ENCODE measurements around the gene EMC8.

Gene EMC8

GRCh38 chr16:85755929-85756768 lies 43.2 kb downstream of the EMC8 start:
- DNase-seq (ENCODE audit: low read depth in 3 of 3), result no peak

- DNase-seq (ENCODE audit: low read depth in 3 of 3), result no peak
Measured at GRCh38 chr16:85754413-85754812, 44.9 kb downstream of the EMC8 start.

- no peak for DNase-seq (ENCODE audit: low read depth in 3 of 3)
Measured at GRCh38 chr16:85753976-85754375, 45.4 kb downstream of the EMC8 start.

- DNase-seq (ENCODE audit: low read depth in 3 of 3), result no peak
Measured at GRCh38 chr16:85753559-85753958, 45.8 kb downstream of the EMC8 start.

- DNase-seq (ENCODE audit: low read depth in 3 of 3), result no peak
Measured at GRCh38 chr16:85752511-85753420, 46.6 kb downstream of the EMC8 start.

- DNase-seq (ENCODE audit: low read depth in 3 of 3), result no peak
Measured at GRCh38 chr16:85751698-85752501, 47.4 kb downstream of the EMC8 start.

- no peak for DNase-seq (ENCODE audit: low read depth in 3 of 3)
Measured at GRCh38 chr16:85750827-85751697, 48.3 kb downstream of the EMC8 start, which contains the start of gene C16orf74. Gene C16orf74, minus strand, starts transcription at chr16:85751096. Its CDS starts 15,879 bp downstream, at chr16:85735217.

GRCh38 chr16:85750146-85750826 lies 49.1 kb downstream of the EMC8 start:
- no peak for DNase-seq (ENCODE audit: low read depth in 3 of 3)

- DNase-seq (ENCODE audit: low read depth in 3 of 3), result no peak
Measured at GRCh38 chr16:85749771-85750145, 49.6 kb downstream of the EMC8 start.

GRCh38 chr16:85746460-85747215 lies 52.7 kb downstream of the EMC8 start:
- no peak for DNase-seq (ENCODE audit: low read depth in 3 of 3)

- no peak for DNase-seq (ENCODE audit: low read depth in 3 of 3)
Measured at GRCh38 chr16:85738923-85739715, 60.2 kb downstream of the EMC8 start.

GRCh38 chr16:85736921-85737320 lies 62.4 kb downstream of the EMC8 start:
- DNase-seq (ENCODE audit: low read depth in 3 of 3), result no peak

GRCh38 chr16:85735946-85736345 lies 63.4 kb downstream of the EMC8 start:
- no peak for DNase-seq (ENCODE audit: low read depth in 3 of 3)

GRCh38 chr16:85735225-85735635 lies 64.1 kb downstream of the EMC8 start:
- no peak for DNase-seq (ENCODE audit: low read depth in 3 of 3)

- no peak for DNase-seq (ENCODE audit: low read depth in 3 of 3)
Measured at GRCh38 chr16:85734311-85735017, 64.9 kb downstream of the EMC8 start.

GRCh38 chr16:85733839-85734170 lies 65.5 kb downstream of the EMC8 start:
- no peak for DNase-seq (ENCODE audit: low read depth in 3 of 3)

- no peak for DNase-seq (ENCODE audit: low read depth in 3 of 3)
Measured at GRCh38 chr16:85733155-85733838, 66.0 kb downstream of the EMC8 start.

- DNase-seq (ENCODE audit: low read depth in 3 of 3), result no peak
Measured at GRCh38 chr16:85731179-85731578, 68.2 kb downstream of the EMC8 start.
